SU-DHL-6 (cell line): ENCODE results near the gene PRDM16.

Source experiments
- EZH2phosphoT487 ChIP-seq: fragments of 200-600 bp; sonication (generic), shearing (Covaris generic); conservative IDR thresholded peaks from 2 replicates; pipeline ENCODE4 v1.6.1; 2018; ENCODE audit warnings: mild to moderate bottlenecking, antibody characterized with exemption, low read length, moderate library complexity, mixed read lengths
- TF ChIP-seq, protein P1 (sequence below): fragments of 200-600 bp; sonication (generic); IDR thresholded peaks from one replicate; pipeline ENCODE4 v1.5.1; 2017; ENCODE audit warnings: antibody characterized with exemption, mild to moderate bottlenecking, low read length, moderate library complexity; ENCODE audit not compliant: insufficient read depth, poor library complexity, severe bottlenecking

DNA sequence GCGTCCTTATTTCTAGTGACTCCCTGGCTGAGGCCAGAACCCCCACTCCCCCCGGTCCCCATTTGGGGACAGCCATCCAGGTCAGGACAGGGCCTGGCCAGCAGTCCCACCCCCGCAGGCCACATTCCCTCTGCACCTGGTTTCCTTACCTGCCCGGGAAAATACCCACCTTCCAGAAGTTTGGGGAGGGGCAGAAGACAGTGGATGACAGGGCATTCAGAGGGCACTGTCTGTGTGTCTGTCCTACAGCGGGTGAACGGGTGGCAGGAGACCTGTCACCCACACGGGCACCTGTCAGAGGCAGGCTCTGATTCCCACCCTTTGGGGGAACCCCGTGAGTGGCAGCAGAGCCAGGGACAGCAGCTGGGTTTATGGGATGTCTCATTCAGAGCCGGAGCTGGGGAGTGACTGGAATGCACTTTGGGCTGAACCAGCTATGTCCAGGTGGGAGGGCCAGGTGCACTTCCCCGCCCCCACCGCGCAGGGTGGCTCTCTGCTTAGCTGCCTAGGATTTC lies 387.5 kb downstream of the PRDM16 start:
- TF ChIP-seq, protein P1, sequence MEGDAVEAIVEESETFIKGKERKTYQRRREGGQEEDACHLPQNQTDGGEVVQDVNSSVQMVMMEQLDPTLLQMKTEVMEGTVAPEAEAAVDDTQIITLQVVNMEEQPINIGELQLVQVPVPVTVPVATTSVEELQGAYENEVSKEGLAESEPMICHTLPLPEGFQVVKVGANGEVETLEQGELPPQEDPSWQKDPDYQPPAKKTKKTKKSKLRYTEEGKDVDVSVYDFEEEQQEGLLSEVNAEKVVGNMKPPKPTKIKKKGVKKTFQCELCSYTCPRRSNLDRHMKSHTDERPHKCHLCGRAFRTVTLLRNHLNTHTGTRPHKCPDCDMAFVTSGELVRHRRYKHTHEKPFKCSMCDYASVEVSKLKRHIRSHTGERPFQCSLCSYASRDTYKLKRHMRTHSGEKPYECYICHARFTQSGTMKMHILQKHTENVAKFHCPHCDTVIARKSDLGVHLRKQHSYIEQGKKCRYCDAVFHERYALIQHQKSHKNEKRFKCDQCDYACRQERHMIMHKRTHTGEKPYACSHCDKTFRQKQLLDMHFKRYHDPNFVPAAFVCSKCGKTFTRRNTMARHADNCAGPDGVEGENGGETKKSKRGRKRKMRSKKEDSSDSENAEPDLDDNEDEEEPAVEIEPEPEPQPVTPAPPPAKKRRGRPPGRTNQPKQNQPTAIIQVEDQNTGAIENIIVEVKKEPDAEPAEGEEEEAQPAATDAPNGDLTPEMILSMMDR: no peak
- no peak for TF ChIP-seq EZH2phosphoT487
